ENCODE results near the gene HDAC4. TPM values are rescaled to one million over a fixed set of nuclear protein-coding genes. Genes with fewer than 3 reads are reported as not detected.

Gene HDAC4
- total RNA-seq, 1 experiment from 2014 or later = 40.1 TPM

DNA sequence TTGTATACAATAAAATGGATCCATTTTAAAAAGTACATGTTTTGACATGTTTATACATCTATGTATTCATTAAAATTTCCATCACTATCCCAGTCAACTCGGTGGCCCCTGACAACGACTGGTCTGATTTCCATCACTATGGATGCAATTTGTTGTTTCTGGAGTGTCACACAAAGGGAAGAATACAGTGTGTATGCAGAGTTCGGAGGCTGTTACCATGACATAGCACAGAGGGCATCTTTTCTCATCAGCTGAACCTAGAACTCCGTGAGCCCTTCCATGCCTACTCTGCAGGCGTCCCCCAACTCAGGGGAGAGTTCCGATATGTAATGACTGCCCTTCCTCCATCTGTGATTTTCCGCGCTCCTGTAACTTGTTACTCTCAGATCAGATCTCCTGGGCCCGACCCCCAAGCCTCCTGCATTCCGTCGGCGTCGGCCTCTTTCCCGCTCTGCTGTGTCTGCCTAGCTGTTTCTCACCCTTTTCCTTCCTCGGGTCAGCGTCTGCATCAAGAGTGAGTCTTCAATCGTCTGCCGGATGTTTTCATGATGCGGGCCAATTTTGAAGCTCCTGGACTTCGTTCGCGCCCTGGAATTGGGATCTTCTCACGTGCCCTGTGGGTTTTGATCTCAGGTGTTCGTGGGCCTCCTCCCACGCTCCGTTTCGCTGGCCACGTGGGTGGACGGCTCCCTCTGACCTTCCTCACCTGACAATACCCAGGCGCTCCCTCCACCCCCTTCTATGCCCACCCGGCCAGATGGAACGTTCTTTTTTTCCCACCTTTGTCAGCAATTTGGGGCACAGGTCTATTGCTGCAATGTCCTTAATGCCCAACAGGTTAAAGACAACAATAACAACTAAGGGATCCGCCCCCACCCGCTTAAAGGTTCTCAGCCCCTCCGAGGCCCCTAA lies 391.9 kb downstream of the HDAC4 start:
- no TSS peak for BruUV-seq (replicated peaks)

DNA sequence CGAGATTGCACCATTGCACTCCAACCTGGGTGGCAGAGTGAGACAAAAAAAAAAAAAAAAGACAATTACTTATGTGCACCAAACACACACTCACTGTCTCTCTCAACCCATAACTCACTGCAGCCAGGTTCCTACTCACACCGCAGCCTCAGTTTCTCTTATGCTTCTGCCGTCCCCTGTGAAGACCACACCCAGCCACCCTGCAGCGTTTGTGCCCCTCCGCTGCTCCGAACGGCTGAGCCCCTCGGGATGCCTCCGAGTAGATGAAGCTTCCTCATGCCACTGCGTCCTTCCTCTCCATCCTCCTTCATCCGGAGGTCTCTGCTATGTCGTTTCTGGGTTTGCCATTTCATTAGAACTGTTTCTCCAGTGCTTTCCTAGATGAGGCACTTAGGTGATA lies 392.8 kb downstream of the HDAC4 start:
- CTCF ChIA-PET = no interaction called here
- intact Hi-C loops (cut with micrococcal nuclease; ENCODE audit: unreplicated experiment) = no loop called here
- DNase-seq (ENCODE audit: low read depth, low spot score) = no peak
- Histone ChIP-seq H3K36me3 (ENCODE audit: control insufficient read depth, insufficient read depth, low read length) (no peaks in the 10 kb centered on the region), H3K27ac (ENCODE audit: low read length) (no peak overlapping the region), H3K4me3 (ENCODE audit: low read depth in 2 of 2, low read length in 2 of 2) (no peak overlapping the region), H3K9me3 (ENCODE audit: control insufficient read depth, insufficient read depth, low read depth, low read length) (no peaks in the 10 kb centered on the region), H3K27me3 (ENCODE audit: control insufficient read depth, insufficient read depth, low read length) (peaks cover 6% of the 10 kb centered on the region), H3K4me1 (ENCODE audit: control insufficient read depth, insufficient read depth, low read length) (peaks cover 14% of the 10 kb centered on the region)
- ATAC-seq = no peak
- BruUV-seq (replicated peaks) = no TSS peak
- POLR2A ChIA-PET = no interaction called here
- in situ Hi-C loops (cut with HindIII; ENCODE audit: low pct_unique_long_range_greater_than_20kb, low sequenced_read_pairs) = no loop called here
- TF ChIP-seq SIN3A (IDR thresholded peaks at IDR 0.05; ENCODE audit: borderline replicate concordance, insufficient read depth, low read depth, low read length) (no peak), POLR2AphosphoS5 (IDR thresholded peaks at IDR 0.05; ENCODE audit: low read depth, low read length) (no peak), TCF7L2 (IDR thresholded peaks at IDR 0.05; ENCODE audit: low read depth, low read length) (no peak)
- TF ChIP-seq, protein P1, sequence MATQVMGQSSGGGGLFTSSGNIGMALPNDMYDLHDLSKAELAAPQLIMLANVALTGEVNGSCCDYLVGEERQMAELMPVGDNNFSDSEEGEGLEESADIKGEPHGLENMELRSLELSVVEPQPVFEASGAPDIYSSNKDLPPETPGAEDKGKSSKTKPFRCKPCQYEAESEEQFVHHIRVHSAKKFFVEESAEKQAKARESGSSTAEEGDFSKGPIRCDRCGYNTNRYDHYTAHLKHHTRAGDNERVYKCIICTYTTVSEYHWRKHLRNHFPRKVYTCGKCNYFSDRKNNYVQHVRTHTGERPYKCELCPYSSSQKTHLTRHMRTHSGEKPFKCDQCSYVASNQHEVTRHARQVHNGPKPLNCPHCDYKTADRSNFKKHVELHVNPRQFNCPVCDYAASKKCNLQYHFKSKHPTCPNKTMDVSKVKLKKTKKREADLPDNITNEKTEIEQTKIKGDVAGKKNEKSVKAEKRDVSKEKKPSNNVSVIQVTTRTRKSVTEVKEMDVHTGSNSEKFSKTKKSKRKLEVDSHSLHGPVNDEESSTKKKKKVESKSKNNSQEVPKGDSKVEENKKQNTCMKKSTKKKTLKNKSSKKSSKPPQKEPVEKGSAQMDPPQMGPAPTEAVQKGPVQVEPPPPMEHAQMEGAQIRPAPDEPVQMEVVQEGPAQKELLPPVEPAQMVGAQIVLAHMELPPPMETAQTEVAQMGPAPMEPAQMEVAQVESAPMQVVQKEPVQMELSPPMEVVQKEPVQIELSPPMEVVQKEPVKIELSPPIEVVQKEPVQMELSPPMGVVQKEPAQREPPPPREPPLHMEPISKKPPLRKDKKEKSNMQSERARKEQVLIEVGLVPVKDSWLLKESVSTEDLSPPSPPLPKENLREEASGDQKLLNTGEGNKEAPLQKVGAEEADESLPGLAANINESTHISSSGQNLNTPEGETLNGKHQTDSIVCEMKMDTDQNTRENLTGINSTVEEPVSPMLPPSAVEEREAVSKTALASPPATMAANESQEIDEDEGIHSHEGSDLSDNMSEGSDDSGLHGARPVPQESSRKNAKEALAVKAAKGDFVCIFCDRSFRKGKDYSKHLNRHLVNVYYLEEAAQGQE (IDR thresholded peaks at IDR 0.05; ENCODE audit: insufficient read depth in 1 of 2, low read depth in 2 of 2, low read length in 1 of 2) = no peak
- TF ChIP-seq, protein P2, sequence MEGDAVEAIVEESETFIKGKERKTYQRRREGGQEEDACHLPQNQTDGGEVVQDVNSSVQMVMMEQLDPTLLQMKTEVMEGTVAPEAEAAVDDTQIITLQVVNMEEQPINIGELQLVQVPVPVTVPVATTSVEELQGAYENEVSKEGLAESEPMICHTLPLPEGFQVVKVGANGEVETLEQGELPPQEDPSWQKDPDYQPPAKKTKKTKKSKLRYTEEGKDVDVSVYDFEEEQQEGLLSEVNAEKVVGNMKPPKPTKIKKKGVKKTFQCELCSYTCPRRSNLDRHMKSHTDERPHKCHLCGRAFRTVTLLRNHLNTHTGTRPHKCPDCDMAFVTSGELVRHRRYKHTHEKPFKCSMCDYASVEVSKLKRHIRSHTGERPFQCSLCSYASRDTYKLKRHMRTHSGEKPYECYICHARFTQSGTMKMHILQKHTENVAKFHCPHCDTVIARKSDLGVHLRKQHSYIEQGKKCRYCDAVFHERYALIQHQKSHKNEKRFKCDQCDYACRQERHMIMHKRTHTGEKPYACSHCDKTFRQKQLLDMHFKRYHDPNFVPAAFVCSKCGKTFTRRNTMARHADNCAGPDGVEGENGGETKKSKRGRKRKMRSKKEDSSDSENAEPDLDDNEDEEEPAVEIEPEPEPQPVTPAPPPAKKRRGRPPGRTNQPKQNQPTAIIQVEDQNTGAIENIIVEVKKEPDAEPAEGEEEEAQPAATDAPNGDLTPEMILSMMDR (IDR thresholded peaks at IDR 0.05) = no peak

More for the DNA sequence above, 391.9 kb downstream of the HDAC4 start:
- Histone ChIP-seq H3K4me3 (ENCODE audit: low read depth in 2 of 2, low read length in 2 of 2) (no peak overlapping the region), H3K36me3 (ENCODE audit: control insufficient read depth, insufficient read depth, low read length) (no peaks in the 10 kb centered on the region), H3K27ac (ENCODE audit: low read length) (no peak overlapping the region), H3K9me3 (ENCODE audit: control insufficient read depth, insufficient read depth, low read depth, low read length) (no peaks in the 10 kb centered on the region), H3K4me1 (ENCODE audit: control insufficient read depth, insufficient read depth, low read length) (peaks cover 8% of the 10 kb centered on the region), H3K27me3 (ENCODE audit: control insufficient read depth, insufficient read depth, low read length) (peaks cover 6% of the 10 kb centered on the region)
- CTCF ChIA-PET = no interaction called here
- in situ Hi-C loops (cut with HindIII; ENCODE audit: low pct_unique_long_range_greater_than_20kb, low sequenced_read_pairs) = no loop called here
- intact Hi-C loops (cut with micrococcal nuclease; ENCODE audit: unreplicated experiment) = no loop called here
- ATAC-seq (no peak), DNase-seq (ENCODE audit: low read depth, low spot score) (no peak)
- POLR2A ChIA-PET = interaction anchor here (0.6 kb wide), 1 partner anchor 391 kb away, joined by 3 read pairs; no protein-coding TSS in a partner anchor
- no peak for TF ChIP-seq TCF7L2 (IDR thresholded peaks at IDR 0.05; ENCODE audit: low read depth, low read length)
- TF ChIP-seq SIN3A (IDR thresholded peaks at IDR 0.05; ENCODE audit: borderline replicate concordance, insufficient read depth, low read depth, low read length) = no peak
- TF ChIP-seq, protein P1 (IDR thresholded peaks at IDR 0.05; ENCODE audit: insufficient read depth in 1 of 2, low read depth in 2 of 2, low read length in 1 of 2) = no peak
- no peak for TF ChIP-seq POLR2AphosphoS5 (IDR thresholded peaks at IDR 0.05; ENCODE audit: low read depth, low read length)
- TF ChIP-seq, protein P2 (IDR thresholded peaks at IDR 0.05) = no peak
